ENCODE data around the gene LRRFIP1.

LRRFIP1 gene

GRCh38 chr2:237827421-237827987 lies 200.1 kb downstream of the LRRFIP1 start:
- no peak for TF ChIP-seq POLR2AphosphoS5 (IDR thresholded peaks at IDR 0.05; ENCODE audit: low read depth, low read length)
- TF ChIP-seq SPI1 (IDR thresholded peaks at IDR 0.05; ENCODE audit: low read depth, low read length): no peak
- no peak for TF ChIP-seq POLR2A (IDR thresholded peaks at IDR 0.05; ENCODE audit: low read depth, low read length)
- TF ChIP-seq TAF1 (IDR thresholded peaks at IDR 0.05; ENCODE audit: low read depth, low read length): no peak
- no peak for TF ChIP-seq POU2F2 (IDR thresholded peaks at IDR 0.05; ENCODE audit: low read depth, low read length)
- TF ChIP-seq PAX5 (IDR thresholded peaks at IDR 0.05; ENCODE audit: insufficient read depth, low read length, severe bottlenecking): no peak
- DNase-seq (ENCODE audit: insufficient read length, low spot score) (no peak), FAIRE-seq (no peak)
